Measurements from ENCODE around the gene NXNL1. TPM values are rescaled to one million over a fixed set of nuclear protein-coding genes. Genes with fewer than 3 reads are reported as not detected.

NXNL1 gene
- total RNA-seq, 2 experiments from 2014 or later: not detected

- no peak overlapping the region for H2AFZ ChIP-seq (ENCODE audit: low read length)
- POLR2A ChIA-PET: no interaction called here
- CTCF ChIA-PET (ENCODE audit: unreplicated experiment): no interaction called here
Measured at GRCh38 chr19:17490411-17490810, 29.7 kb upstream of the NXNL1 start.

GRCh38 chr19:17489392-17490030 is 28.8 kb upstream of the NXNL1 start:
- Histone ChIP-seq H4K20me1 (ENCODE audit: insufficient read depth, low read length) (no peaks in the 10 kb centered on the region), H2AFZ (ENCODE audit: low read length) (peak overlapping the region; percentile 79), H3K36me3 (ENCODE audit: insufficient read depth, low read length) (no peaks in the 10 kb centered on the region), H3K4me1 (ENCODE audit: insufficient read depth, low read length, poor library complexity, severe bottlenecking) (peaks cover 26% of the 10 kb centered on the region), H3K9me2 (ENCODE audit: insufficient read depth, low read length) (no peaks in the 10 kb centered on the region), H3K4me2 (ENCODE audit: low read length) (peak overlapping the region; percentile 76; the same call in 1 of the 2 replicates), H3K4me3 (ENCODE audit: low read depth, low read length, poor library complexity, severe bottlenecking) (no peak overlapping the region), H3K27ac (ENCODE audit: low read depth, low read length, poor library complexity, severe bottlenecking) (no peak overlapping the region), H3K9me3 (ENCODE audit: low read length) (no peaks in the 10 kb centered on the region), H3K79me2 (ENCODE audit: insufficient read depth, low read depth, low read length) (no peaks in the 10 kb centered on the region)
- intact Hi-C loops (cut with micrococcal nuclease; ENCODE audit: unreplicated experiment): no loop called here
- DNase-seq (ENCODE audit: low spot score): no peak
- TF ChIP-seq EZH2phosphoT487 (IDR thresholded peaks at IDR 0.05; ENCODE audit: borderline replicate concordance, low read depth, low read length): no peak
- peak; percentile 42; the same call in 1 of the 2 replicates for TF ChIP-seq CTCF (conservative IDR thresholded peaks at IDR 0.05; ENCODE audit: low read length)
- no TSS peak for BruUV-seq (replicated peaks)
- ChIA-PET CTCF (ENCODE audit: unreplicated experiment) (no interaction called here), POLR2A (interaction anchor here (0.6 kb wide), 1 partner anchor 22 kb away, joined by 9 read pairs; no protein-coding TSS in a partner anchor)

More at GRCh38 chr19:17490411-17490810, 29.7 kb upstream of the NXNL1 start:
- BruUV-seq (replicated peaks): no TSS peak
- Histone ChIP-seq H3K9me3 (ENCODE audit: low read length) (no peaks in the 10 kb centered on the region), H3K27ac (ENCODE audit: low read depth, low read length, poor library complexity, severe bottlenecking) (no peak overlapping the region), H3K4me2 (ENCODE audit: low read length) (no peak overlapping the region), H3K4me1 (ENCODE audit: insufficient read depth, low read length, poor library complexity, severe bottlenecking) (peaks cover 26% of the 10 kb centered on the region), H3K79me2 (ENCODE audit: insufficient read depth, low read depth, low read length) (no peaks in the 10 kb centered on the region), H4K20me1 (ENCODE audit: insufficient read depth, low read length) (no peaks in the 10 kb centered on the region), H3K36me3 (ENCODE audit: insufficient read depth, low read length) (no peaks in the 10 kb centered on the region), H3K9me2 (ENCODE audit: insufficient read depth, low read length) (no peaks in the 10 kb centered on the region), H3K4me3 (ENCODE audit: low read depth, low read length, poor library complexity, severe bottlenecking) (no peak overlapping the region)
- DNase-seq (ENCODE audit: low spot score): no peak
- intact Hi-C loops (cut with micrococcal nuclease; ENCODE audit: unreplicated experiment): no loop called here
- TF ChIP-seq CTCF (conservative IDR thresholded peaks at IDR 0.05; ENCODE audit: low read length) (no peak), EZH2phosphoT487 (IDR thresholded peaks at IDR 0.05; ENCODE audit: borderline replicate concordance, low read depth, low read length) (no peak)

Measured in OCI-LY7 (cell line).